HepG2 (cell line): ENCODE measurements around the gene CPOX. TPM values are rescaled to one million over a fixed set of nuclear protein-coding genes. Genes with fewer than 3 reads are reported as not detected.

Experiments
- ELF4 ChIP-seq: sonication (generic); formaldehyde crosslinking; IDR thresholded peaks from 2 replicates; pipeline ENCODE4 v1.5.0; 2020; ENCODE audit warnings: missing genetic modification reagents, mild to moderate bottlenecking, moderate library complexity, borderline replicate concordance
- EP300 ChIP-seq, 3 experiments: sonication (generic) in 1 of 3; formaldehyde crosslinking in 1 of 3; IDR thresholded peaks; 2 replicates each; pipeline versions ENCODE4 v1.5.1 to v1.6.1; 2011 to 2020; ENCODE audit warnings: low read depth in 2 of 3, low read length in 2 of 3, borderline replicate concordance in 1 of 3, improper control_type of control experiment in 1 of 3, mild to moderate bottlenecking in 1 of 3, missing genetic modification reagents in 1 of 3, moderate library complexity in 1 of 3
- FOSL2 ChIP-seq: sonication (generic); formaldehyde crosslinking; IDR thresholded peaks from 2 replicates; pipeline ENCODE4 v1.4.0; 2020; ENCODE audit warnings: missing genetic modification reagents
- HMG20A ChIP-seq: IDR thresholded peaks from 2 replicates; pipeline ENCODE4 v1.6.1; 2016; ENCODE audit warnings: borderline replicate concordance
- MAZ ChIP-seq, 2 experiments: sonication (generic) in 1 of 2; formaldehyde crosslinking in 1 of 2; IDR thresholded peaks; 2 replicates each; pipeline versions ENCODE4 v1.5.0 to v1.6.1; 2012 to 2020; ENCODE audit warnings: low read depth in 2 of 2, mild to moderate bottlenecking in 2 of 2, borderline replicate concordance in 1 of 2, improper control_type of control experiment in 1 of 2, low read length in 1 of 2, missing genetic modification reagents in 1 of 2, moderate library complexity in 1 of 2
- NCOR1 ChIP-seq: fragments of 200-600 bp; sonication (generic); IDR thresholded peaks from 2 replicates; pipeline ENCODE4 v1.7.0; 2017; ENCODE audit warnings: antibody characterized with exemption, low read length, borderline replicate concordance
- RBM22 ChIP-seq: fragments of 200-400 bp; formaldehyde crosslinking; optimal IDR thresholded peaks from 2 replicates; pipeline ENCODE3; 2017; ENCODE audit warnings: mild to moderate bottlenecking, low read length, moderate library complexity
- RBM39 ChIP-seq: fragments of 200-400 bp; formaldehyde crosslinking; IDR thresholded peaks from one replicate; pipeline ENCODE4 v1.6.1; 2018; ENCODE audit warnings: antibody characterized with exemption, mild to moderate bottlenecking, low read depth, low read length; ENCODE audit not compliant: poor library complexity, severe bottlenecking
- SNAI1 ChIP-seq: sonication (generic); formaldehyde crosslinking; IDR thresholded peaks from 2 replicates; pipeline ENCODE4 v1.5.0; 2020; ENCODE audit warnings: mild to moderate bottlenecking, missing genetic modification reagents, borderline replicate concordance
- SRSF1 ChIP-seq: fragments of 200-400 bp; formaldehyde crosslinking; optimal IDR thresholded peaks from 2 replicates; pipeline ENCODE3; 2017; ENCODE audit warnings: mild to moderate bottlenecking, low read depth, low read length, moderate library complexity
- ZNF343 ChIP-seq: sonication (generic); formaldehyde crosslinking; IDR thresholded peaks from 2 replicates; pipeline ENCODE4 v1.4.0; 2020; ENCODE audit warnings: mild to moderate bottlenecking, missing genetic modification reagents
- ZNF563 ChIP-seq: sonication (generic); formaldehyde crosslinking; IDR thresholded peaks from 2 replicates; pipeline ENCODE4 v1.8.0; 2022; ENCODE audit warnings: mild to moderate bottlenecking, moderate library complexity, missing genetic modification reagents
- ZNF749 ChIP-seq: sonication (generic); formaldehyde crosslinking; IDR thresholded peaks from 2 replicates; pipeline ENCODE4 v1.8.0; 2022; ENCODE audit warnings: mild to moderate bottlenecking, missing genetic modification reagents, moderate library complexity, borderline replicate concordance
- ZNF75D ChIP-seq: sonication (generic); formaldehyde crosslinking; IDR thresholded peaks from 2 replicates; pipeline ENCODE4 v1.8.1; 2023; ENCODE audit warnings: missing genetic modification reagents, mild to moderate bottlenecking, borderline replicate concordance
- ZNF878 ChIP-seq: sonication (generic); formaldehyde crosslinking; IDR thresholded peaks from 2 replicates; pipeline ENCODE4 v1.8.1; 2023; ENCODE audit warnings: mild to moderate bottlenecking, missing genetic modification reagents, moderate library complexity
- polyA plus RNA-seq, 8 experiments: library from polyadenylated mRNA; depleted of rRNA in 3 of 8; stranded (reverse) in 7 of 8; unstranded in 1 of 8; fragments of >200 nt; fragmentation: Illumina TruSeq in 4 of 8; extraction: Trizol in 4 of 8; gene quantifications; 2 replicates each; pipeline versions ENCODE4 v1.2.1 to v1.2.3, GENCODE V29; 2011 to 2016; ENCODE audit warnings: low read depth in 4 of 8, missing spikeins in 1 of 8, mixed read lengths in 1 of 8; ENCODE audit not compliant: insufficient read depth in 1 of 8
- total RNA-seq, 5 experiments: library from RNA; depleted of rRNA; stranded (reverse); fragments of >200 nt; fragmentation: Illumina TruSeq; extraction: Trizol; gene quantifications; 2 replicates each; pipeline ENCODE4 v1.2.3, GENCODE V29; 2016; ENCODE audit warnings: low read depth in 1 of 5
- TF ChIP-seq, protein P1 (sequence below): sonication (generic); formaldehyde crosslinking; IDR thresholded peaks from 2 replicates; pipeline ENCODE4 v1.4.0; 2020; ENCODE audit warnings: missing genetic modification reagents
- TF ChIP-seq, protein P2 (sequence below): fragments of 450-650 bp; IDR thresholded peaks from 2 replicates; pipeline ENCODE4 v1.6.1; 2017
- TF ChIP-seq, protein P3 (sequence below): sonication (generic); formaldehyde crosslinking; IDR thresholded peaks from 2 replicates; pipeline ENCODE4 v1.5.0; 2020; ENCODE audit warnings: missing genetic modification reagents, mild to moderate bottlenecking, borderline replicate concordance
- TF ChIP-seq, protein P4 (sequence below): sonication (generic); formaldehyde crosslinking; IDR thresholded peaks from 2 replicates; pipeline ENCODE4 v1.4.0; 2020; ENCODE audit warnings: missing genetic modification reagents, borderline replicate concordance

Gene CPOX
- total and polyA plus RNA-seq, 2 of the 13 experiments (the other 11 are each of a cell fraction or from before 2014, with no cell fraction given) = 34.2 to 37.2 TPM

DNA sequence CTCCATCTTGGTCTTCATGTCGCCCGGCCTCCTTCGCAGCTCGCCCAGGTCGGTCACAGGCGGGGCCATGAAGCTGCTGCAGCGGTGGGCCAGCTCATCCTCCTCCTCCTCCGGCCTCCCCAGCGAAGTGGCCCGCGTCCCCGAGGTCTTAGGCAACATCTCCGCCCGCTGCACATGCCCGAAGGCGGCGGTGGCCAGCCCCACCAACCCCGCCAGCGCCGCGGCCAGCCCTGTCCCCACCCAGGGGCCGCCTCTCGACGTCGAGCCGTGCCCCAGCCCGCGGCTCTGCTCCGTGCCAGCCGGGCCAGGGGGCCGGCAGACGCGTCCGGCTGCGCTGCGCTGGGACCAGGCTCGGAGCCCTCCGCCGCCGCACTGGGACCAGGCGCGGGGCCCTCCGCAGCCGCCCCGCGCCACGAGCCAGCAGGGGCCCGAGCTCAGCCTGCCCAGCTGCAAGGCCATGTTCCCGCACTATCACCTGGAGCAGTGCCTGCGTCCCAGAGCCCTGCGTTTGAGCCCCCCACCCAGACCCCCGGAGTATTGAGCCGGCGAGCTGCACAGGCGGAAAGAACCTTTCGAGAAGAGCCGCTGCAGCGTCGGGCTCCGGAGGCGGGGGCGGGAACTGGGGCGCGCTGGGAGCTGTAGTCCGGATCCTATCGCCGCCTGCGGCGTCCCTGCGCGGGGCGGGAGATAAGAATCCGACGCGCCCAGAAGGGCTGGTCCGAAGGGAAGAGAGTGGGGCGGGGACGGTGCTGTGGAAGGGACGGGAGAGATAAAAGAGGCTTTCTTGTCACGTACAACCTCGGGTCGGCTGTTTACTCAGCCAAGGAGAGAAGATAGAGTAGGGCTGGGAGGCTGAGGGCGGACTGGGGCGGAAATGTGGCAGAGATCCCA lies at the start of gene CPOX (continued):
- TF ChIP-seq, protein P1, sequence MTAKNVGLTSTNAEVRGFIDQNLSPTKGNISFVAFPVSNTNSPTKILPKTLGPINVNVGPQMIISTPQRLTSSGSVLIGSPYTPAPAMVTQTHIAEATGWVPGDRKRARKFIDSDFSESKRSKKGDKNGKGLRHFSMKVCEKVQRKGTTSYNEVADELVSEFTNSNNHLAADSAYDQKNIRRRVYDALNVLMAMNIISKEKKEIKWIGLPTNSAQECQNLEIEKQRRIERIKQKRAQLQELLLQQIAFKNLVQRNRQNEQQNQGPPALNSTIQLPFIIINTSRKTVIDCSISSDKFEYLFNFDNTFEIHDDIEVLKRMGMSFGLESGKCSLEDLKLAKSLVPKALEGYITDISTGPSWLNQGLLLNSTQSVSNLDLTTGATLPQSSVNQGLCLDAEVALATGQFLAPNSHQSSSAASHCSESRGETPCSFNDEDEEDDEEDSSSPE (CRISPR knock-in tag) = peak; percentile 93
- TF ChIP-seq SRSF1 = no peak
- peak; percentile 80 for TF ChIP-seq ZNF563 (CRISPR knock-in tag)
- TF ChIP-seq, protein P2, sequence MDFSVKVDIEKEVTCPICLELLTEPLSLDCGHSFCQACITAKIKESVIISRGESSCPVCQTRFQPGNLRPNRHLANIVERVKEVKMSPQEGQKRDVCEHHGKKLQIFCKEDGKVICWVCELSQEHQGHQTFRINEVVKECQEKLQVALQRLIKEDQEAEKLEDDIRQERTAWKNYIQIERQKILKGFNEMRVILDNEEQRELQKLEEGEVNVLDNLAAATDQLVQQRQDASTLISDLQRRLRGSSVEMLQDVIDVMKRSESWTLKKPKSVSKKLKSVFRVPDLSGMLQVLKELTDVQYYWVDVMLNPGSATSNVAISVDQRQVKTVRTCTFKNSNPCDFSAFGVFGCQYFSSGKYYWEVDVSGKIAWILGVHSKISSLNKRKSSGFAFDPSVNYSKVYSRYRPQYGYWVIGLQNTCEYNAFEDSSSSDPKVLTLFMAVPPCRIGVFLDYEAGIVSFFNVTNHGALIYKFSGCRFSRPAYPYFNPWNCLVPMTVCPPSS = no peak
- TF ChIP-seq ZNF878 (CRISPR knock-in tag) = peak; percentile 70
- TF ChIP-seq, protein P3, sequence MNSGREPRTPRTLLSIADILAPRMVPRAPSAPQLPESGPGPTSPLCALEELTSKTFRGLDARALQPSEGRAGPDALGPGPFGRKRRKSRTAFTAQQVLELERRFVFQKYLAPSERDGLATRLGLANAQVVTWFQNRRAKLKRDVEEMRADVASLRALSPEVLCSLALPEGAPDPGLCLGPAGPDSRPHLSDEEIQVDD (CRISPR knock-in tag) = no peak
- peak; percentile 41; the same call in 1 of the 2 replicates for TF ChIP-seq ZNF749 (CRISPR knock-in tag)
- no peak for TF ChIP-seq ZNF343 (CRISPR knock-in tag)
- no peak for TF ChIP-seq SNAI1 (CRISPR knock-in tag)
- peak; percentile 26; the same call in 1 of the 2 replicates for TF ChIP-seq FOSL2 (CRISPR knock-in tag)
- 0 out of 2 replicates have a peak, but pooled peaks have one; percentile 65 for TF ChIP-seq ELF4 (CRISPR knock-in tag)
- no peak for TF ChIP-seq ZNF75D (CRISPR knock-in tag)
- TF ChIP-seq RBM22 = no peak
- peak; percentile 68; the same call in 1 of the 2 replicates for TF ChIP-seq MAZ (IDR thresholded peaks at IDR 0.05; ENCODE audit: borderline replicate concordance, low read depth, low read length)
- peak; percentile 71 for TF ChIP-seq MAZ (CRISPR knock-in tag; IDR thresholded peaks at IDR 0.05; ENCODE audit: low read depth)
- TF ChIP-seq RBM39 = peak; percentile 67
- peak; percentile 71; the same call in 1 of the 2 replicates for TF ChIP-seq HMG20A (CRISPR knock-in tag)
- TF ChIP-seq NCOR1 = no peak
- peak in 1 of 2 experiments; percentile 60; a peak in 2 of 4 replicates for TF ChIP-seq EP300 (IDR thresholded peaks at IDR 0.05; ENCODE audit: low read depth in 2 of 2, low read length in 2 of 2)
- no peak for TF ChIP-seq EP300 (CRISPR knock-in tag; IDR thresholded peaks at IDR 0.05; ENCODE audit: borderline replicate concordance)
- TF ChIP-seq, protein P4, sequence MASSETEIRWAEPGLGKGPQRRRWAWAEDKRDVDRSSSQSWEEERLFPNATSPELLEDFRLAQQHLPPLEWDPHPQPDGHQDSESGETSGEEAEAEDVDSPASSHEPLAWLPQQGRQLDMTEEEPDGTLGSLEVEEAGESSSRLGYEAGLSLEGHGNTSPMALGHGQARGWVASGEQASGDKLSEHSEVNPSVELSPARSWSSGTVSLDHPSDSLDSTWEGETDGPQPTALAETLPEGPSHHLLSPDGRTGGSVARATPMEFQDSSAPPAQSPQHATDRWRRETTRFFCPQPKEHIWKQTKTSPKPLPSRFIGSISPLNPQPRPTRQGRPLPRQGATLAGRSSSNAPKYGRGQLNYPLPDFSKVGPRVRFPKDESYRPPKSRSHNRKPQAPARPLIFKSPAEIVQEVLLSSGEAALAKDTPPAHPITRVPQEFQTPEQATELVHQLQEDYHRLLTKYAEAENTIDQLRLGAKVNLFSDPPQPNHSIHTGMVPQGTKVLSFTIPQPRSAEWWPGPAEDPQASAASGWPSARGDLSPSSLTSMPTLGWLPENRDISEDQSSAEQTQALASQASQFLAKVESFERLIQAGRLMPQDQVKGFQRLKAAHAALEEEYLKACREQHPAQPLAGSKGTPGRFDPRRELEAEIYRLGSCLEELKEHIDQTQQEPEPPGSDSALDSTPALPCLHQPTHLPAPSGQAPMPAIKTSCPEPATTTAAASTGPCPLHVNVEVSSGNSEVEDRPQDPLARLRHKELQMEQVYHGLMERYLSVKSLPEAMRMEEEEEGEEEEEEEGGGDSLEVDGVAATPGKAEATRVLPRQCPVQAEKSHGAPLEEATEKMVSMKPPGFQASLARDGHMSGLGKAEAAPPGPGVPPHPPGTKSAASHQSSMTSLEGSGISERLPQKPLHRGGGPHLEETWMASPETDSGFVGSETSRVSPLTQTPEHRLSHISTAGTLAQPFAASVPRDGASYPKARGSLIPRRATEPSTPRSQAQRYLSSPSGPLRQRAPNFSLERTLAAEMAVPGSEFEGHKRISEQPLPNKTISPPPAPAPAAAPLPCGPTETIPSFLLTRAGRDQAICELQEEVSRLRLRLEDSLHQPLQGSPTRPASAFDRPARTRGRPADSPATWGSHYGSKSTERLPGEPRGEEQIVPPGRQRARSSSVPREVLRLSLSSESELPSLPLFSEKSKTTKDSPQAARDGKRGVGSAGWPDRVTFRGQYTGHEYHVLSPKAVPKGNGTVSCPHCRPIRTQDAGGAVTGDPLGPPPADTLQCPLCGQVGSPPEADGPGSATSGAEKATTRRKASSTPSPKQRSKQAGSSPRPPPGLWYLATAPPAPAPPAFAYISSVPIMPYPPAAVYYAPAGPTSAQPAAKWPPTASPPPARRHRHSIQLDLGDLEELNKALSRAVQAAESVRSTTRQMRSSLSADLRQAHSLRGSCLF (CRISPR knock-in tag) = no peak
